Mesothelial cell of epicardium (in vitro differentiated cells): Measurements from ENCODE around the gene NPPC. TPM values are rescaled to one million over a fixed set of nuclear protein-coding genes. Genes with fewer than 3 reads are reported as not detected.

Experiments used
- DNase-seq, 2 experiments: peaks; one replicate each; pipeline ENCODE4 v3.0.0; 2021; ENCODE audit warnings: low spot score in 2 of 2; ENCODE audit not compliant: unreplicated experiment in 2 of 2
- H3K27ac Mint-ChIP-seq: 2 replicates; pipeline ENCODE4 v1.8.0; 2021; ENCODE audit warnings: mixed read lengths
- H3K27me3 Mint-ChIP-seq: 2 replicates; pipeline ENCODE4 v1.8.0; 2021; ENCODE audit warnings: low read depth, mixed read lengths
- H3K36me3 Mint-ChIP-seq: 2 replicates; pipeline ENCODE4 v1.8.0; 2021; ENCODE audit warnings: mixed read lengths
- H3K4me1 Mint-ChIP-seq: 2 replicates; pipeline ENCODE4 v1.8.0; 2021; ENCODE audit warnings: mixed read lengths
- H3K4me3 Mint-ChIP-seq: 2 replicates; pipeline ENCODE4 v1.8.0; 2021; ENCODE audit warnings: mild to moderate bottlenecking, moderate library complexity, mixed read lengths
- H3K9me3 Mint-ChIP-seq: 2 replicates; pipeline ENCODE4 v1.8.0; 2021; ENCODE audit warnings: mixed read lengths
- CTCF ChIP-seq: fragments of 200-600 bp; sonication (generic); IDR thresholded peaks from one replicate; pipeline ENCODE4 v1.5.0; 2021; ENCODE audit warnings: antibody characterized with exemption; ENCODE audit not compliant: unreplicated experiment
- microRNA-seq: library from miRNA; unstranded; fragments of <30 nt; microRNA quantifications from one replicate; pipeline ENCODE4 v1.2.0, GENCODE V29; 2021; ENCODE audit warnings: inconsistent platforms, mixed read lengths
- total RNA-seq: library from RNA; stranded (reverse); gene quantifications from 3 replicates; pipeline ENCODE4 v1.2.1, GENCODE V29; 2021

The NPPC gene
- total RNA-seq, 1 donor from 2014 or later = 0.80 TPM

- H3K4me1 Mint-ChIP-seq = peaks cover 15% of the 10 kb centered on the region
- peaks cover 12% of the 10 kb centered on the region for H3K27me3 Mint-ChIP-seq
- no peaks in the 10 kb centered on the region for H3K9me3 Mint-ChIP-seq
- DNase-seq = no peak
- no peak for TF ChIP-seq CTCF
- H3K4me3 Mint-ChIP-seq = no peak overlapping the region
- H3K36me3 Mint-ChIP-seq = no peaks in the 10 kb centered on the region
- no peak overlapping the region for H3K27ac Mint-ChIP-seq
Measured at GRCh38 chr2:231877533-231878456, 48.4 kb downstream of the NPPC start.

GRCh38 chr2:231874944-231875343, 51.3 kb downstream of the NPPC start:
- no peak for DNase-seq
- peaks cover 7% of the 10 kb centered on the region for H3K4me1 Mint-ChIP-seq
- no peaks in the 10 kb centered on the region for H3K36me3 Mint-ChIP-seq
- TF ChIP-seq CTCF = no peak
- no peak overlapping the region for H3K27ac Mint-ChIP-seq
- peaks cover 4% of the 10 kb centered on the region for H3K27me3 Mint-ChIP-seq
- no peak overlapping the region for H3K4me3 Mint-ChIP-seq
- H3K9me3 Mint-ChIP-seq = peaks cover 2% of the 10 kb centered on the region

Small RNAs within 50 kb of the gene (microRNA-seq; reads per million reads assigned to microRNA genes)
- gene MIR1471 = not detected

Other genes with a start within 250 kb of the NPPC start
- 1,098 to 1,149 TPM (median 1,136 TPM) in 3 replicates for gene PTMA, start 217.9 kb downstream of the NPPC start, total RNA-seq
- gene PDE6D, start 145.1 kb downstream of the NPPC start, total RNA-seq = 15.2 to 16.5 TPM (median 15.4 TPM) in 3 replicates
- 53.6 to 58.9 TPM (median 57.3 TPM) in 3 replicates for gene COPS7B, start 140.0 kb downstream of the NPPC start, total RNA-seq
- 69.9 to 74.4 TPM (median 71.9 TPM) in 3 replicates for gene DIS3L2, start 35.3 kb upstream of the NPPC start, total RNA-seq